Myocyte (in vitro differentiated cells): ENCODE results near the gene GPRC6A. TPM values are rescaled to one million over a fixed set of nuclear protein-coding genes. Genes with fewer than 3 reads are reported as not detected.

Source experiments
- DNase-seq: peaks from one replicate; pipeline ENCODE4 v3.0.0-alpha.2; 2012; ENCODE audit warnings: low read depth
- total RNA-seq: library from RNA; depleted of rRNA; stranded (reverse); fragments of >200 nt; gene quantifications from 2 replicates; pipeline ENCODE4 v1.2.3, GENCODE V29; 2014

Gene GPRC6A
- total RNA-seq, 1 donor from 2014 or later, result not detected

- DNase-seq, result peak; percentile 54
These were observed 49.2 kb downstream of the GPRC6A start for GRCh38 chr6:116779573-116780164.

DNA sequence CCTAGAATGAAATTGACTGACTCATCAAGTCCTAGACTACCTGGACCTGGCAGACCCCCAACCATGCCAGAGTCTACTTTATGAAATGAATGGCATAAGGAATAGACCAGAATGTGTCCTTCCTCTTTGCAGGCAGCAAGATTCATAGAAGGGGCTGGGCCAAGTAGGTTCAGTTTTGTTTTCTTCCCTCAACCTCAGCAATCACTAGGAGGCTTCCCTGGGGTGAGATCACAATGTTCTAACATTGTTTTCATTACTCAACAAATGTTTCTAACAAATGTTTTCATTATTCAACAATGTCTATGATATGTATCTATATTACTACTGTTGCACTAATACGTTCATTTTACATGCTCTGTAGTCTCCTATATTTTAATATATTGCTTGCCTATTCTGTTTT lies 55.0 kb downstream of the GPRC6A start:
- no peak for DNase-seq

DNA sequence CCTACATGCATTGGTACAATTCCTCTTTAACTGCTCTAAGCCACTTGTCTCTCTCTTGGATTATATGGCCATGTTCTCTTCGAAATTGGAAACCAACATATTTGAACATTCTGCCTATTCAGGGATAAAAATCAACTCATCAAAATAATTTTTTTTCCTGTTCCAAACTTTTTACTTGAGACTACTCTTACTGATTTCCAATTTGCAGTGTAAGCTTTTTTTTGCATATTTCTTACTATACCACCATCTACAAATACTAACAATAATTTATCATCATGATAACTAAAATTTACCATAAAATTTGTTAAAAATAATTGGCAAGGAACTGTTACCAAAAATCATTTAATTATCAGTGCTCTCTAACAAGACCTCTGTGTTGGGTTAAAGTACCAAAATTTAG lies 56.4 kb downstream of the GPRC6A start:
- DNase-seq, result no peak

DNA sequence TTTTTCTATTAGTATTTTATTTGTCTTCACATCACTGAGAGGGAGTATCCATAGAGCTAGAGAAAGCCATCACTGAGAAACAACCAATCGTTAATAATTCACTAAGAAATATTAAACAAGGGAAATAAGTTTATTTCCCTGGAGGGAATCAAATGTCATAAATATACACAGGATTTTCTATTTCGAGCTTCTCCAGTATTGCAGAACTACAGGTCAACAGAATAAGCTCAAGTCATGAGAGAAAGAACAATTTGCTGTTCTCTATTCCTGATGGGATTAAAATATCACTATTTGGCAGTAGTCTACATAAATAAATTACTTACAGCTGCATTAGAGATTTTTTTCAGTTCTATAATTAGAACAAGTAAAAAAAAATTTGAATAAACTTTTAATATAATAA lies 61.2 kb downstream of the GPRC6A start:
- no peak for DNase-seq

GRCh38 chr6:116766506-116767176 lies 62.2 kb downstream of the GPRC6A start:
- no peak for DNase-seq

DNA sequence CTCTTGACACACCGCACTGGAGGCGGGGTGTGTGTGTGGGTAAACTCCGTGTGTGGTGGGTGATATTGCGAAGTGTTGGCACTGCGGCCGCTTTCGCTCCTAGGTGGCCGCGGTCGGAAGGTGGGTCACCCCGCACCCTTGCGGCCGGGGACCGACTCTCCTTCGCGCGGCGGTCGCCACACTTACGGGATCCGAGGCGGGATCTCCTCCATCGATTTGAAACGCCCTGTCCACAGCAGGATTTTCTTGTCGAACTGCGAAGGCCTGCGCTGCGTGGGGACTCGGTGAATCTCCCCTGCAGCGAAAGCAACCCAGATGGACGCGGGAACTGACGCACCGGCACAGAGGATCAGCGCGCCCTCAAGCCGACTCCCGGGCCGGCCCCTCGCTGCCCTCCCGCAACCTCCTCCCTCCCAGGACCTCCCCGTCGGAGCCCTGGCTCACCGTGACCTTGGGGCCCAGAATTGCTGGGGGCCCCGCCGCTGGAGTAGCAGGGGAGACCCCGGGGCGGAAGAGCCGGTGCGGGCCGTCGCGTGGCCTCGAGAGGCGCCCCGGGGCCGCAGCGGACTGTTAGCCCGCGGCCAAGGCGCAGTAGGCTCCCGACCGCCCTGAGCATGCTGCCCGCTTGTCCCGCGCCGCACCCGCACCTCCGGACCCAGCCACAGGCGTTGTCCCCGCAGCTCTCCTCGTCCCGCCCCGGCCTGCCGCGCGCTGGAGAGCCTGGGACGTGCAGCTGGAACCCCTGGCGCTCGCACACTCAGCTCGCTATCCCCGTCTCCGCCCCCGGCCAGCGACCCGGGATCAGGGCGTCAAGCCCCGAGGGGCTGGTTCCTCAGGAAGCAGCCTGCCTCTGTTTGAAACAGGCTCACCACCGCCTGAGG lies 63.7 kb downstream of the GPRC6A start, which contains the start of gene FAM162B:
Gene FAM162B, minus strand, starts transcription at position 759 of the 881 bp plus-strand sequence. Its CDS starts 143 bp downstream, at position 616.
- no peak for DNase-seq

DNA sequence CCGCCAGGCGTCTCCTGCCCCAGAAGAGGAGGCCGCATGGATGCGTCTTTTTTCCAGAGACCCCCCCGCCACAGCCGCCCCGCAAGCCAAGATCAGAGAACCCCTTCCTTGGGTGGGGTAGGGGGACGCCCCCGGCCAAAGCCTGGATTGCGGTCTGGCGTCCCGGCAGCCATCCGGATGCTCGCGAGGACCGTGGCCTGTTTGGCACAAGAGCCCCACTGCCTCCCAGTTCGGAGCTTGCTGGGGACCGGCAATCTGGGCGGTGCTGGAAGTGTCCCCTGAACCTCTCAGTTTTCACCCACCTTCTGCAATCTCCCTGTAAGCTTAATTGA lies 64.3 kb downstream of the GPRC6A start:
- DNase-seq, result no peak

- DNase-seq, result no peak
These were observed 64.8 kb downstream of the GPRC6A start for GRCh38 chr6:116763906-116764628.

GRCh38 chr6:116763048-116763447 lies 65.8 kb downstream of the GPRC6A start:
- no peak for DNase-seq

GRCh38 chr6:116762235-116762634 lies 66.6 kb downstream of the GPRC6A start:
- DNase-seq, result no peak

- no peak for DNase-seq
These were observed 67.1 kb downstream of the GPRC6A start for GRCh38 chr6:116761779-116762178.

- no peak for DNase-seq
These were observed 83.7 kb downstream of the GPRC6A start for GRCh38 chr6:116745176-116745575.

Other genes starting within 250 kb of the GPRC6A start
- gene RSPH4A, start 212.6 kb downstream of the GPRC6A start, total RNA-seq, result 1.2 and 1.9 TPM in 2 replicates
- gene ZUP1, start 160.3 kb downstream of the GPRC6A start, total RNA-seq, result 10.1 and 11.0 TPM in 2 replicates
- gene KPNA5, start 147.9 kb downstream of the GPRC6A start, total RNA-seq, result 21.3 and 27.2 TPM in 2 replicates
- not detected in 2 replicates for gene FAM162B, start 63.4 kb downstream of the GPRC6A start, total RNA-seq
- not detected in 2 replicates for gene RFX6, start 48.2 kb upstream of the GPRC6A start, total RNA-seq